ENCODE data around the gene NECAB3.
A peak's percentile ranks its signal among the peaks of the same experiment; 100 is the strongest.

Gene NECAB3

GRCh38 chr20:33697129-33697528 lies 22.9 kb upstream of the NECAB3 start:
- DNase-seq: peak in 40 of 56 donors; percentile 9 to 87 (median 54)

- no peak for DNase-seq
Measured at GRCh38 chr20:33696448-33696847, 22.2 kb upstream of the NECAB3 start.

- DNase-seq: peak in 8 of 56 donors; percentile 28 to 58 (median 44)
Measured at GRCh38 chr20:33694639-33695012, 20.4 kb upstream of the NECAB3 start.

GRCh38 chr20:33693741-33694638 lies 19.8 kb upstream of the NECAB3 start:
- peak in 52 of 56 donors; percentile 21 to 89 (median 76) for DNase-seq

GRCh38 chr20:33693289-33693688 lies 19.1 kb upstream of the NECAB3 start:
- DNase-seq: peak in 3 of 56 donors; percentile 39 to 57 (median 47)

- peak in 29 of 56 donors; percentile 9 to 64 (median 41) for DNase-seq
Measured at GRCh38 chr20:33689973-33690372, 15.7 kb upstream of the NECAB3 start.

GRCh38 chr20:33689493-33689892 lies 15.3 kb upstream of the NECAB3 start:
- DNase-seq: no peak

- DNase-seq: no peak
Measured at GRCh38 chr20:33688938-33689424, 14.8 kb upstream of the NECAB3 start.

- DNase-seq: no peak
Measured at GRCh38 chr20:33687993-33688937, 14.0 kb upstream of the NECAB3 start.

GRCh38 chr20:33687370-33687915 lies 13.2 kb upstream of the NECAB3 start:
- DNase-seq: peak in 1 of 56 donors; percentile 12

GRCh38 chr20:33686984-33687366 lies 12.7 kb upstream of the NECAB3 start:
- DNase-seq: no peak

GRCh38 chr20:33686100-33686983 lies 12.1 kb upstream of the NECAB3 start, which contains the start of gene E2F1:
Gene E2F1, minus strand, starts transcription at chr20:33686385. Its CDS starts 121 bp downstream, at chr20:33686264.
- peak; percentile 58 to 98 (median 92) for DNase-seq

- no peak for DNase-seq
Measured at GRCh38 chr20:33685328-33686099, 11.3 kb upstream of the NECAB3 start.

GRCh38 chr20:33684533-33685327 lies 10.5 kb upstream of the NECAB3 start:
- DNase-seq: no peak

- DNase-seq: no peak
Measured at GRCh38 chr20:33681728-33682353, 7.6 kb upstream of the NECAB3 start.

GRCh38 chr20:33681288-33681687 lies 7.1 kb upstream of the NECAB3 start:
- DNase-seq: no peak

GRCh38 chr20:33680686-33681085 lies 6.5 kb upstream of the NECAB3 start:
- no peak for DNase-seq

Data from nucleus accumbens (tissue), 56 donors.